GM19351 (cell line): ENCODE results near the gene NUDT8.

ENCODE experiments used
- ATAC-seq: cut with Tn5 transposase; IDR thresholded peaks from one replicate; pipeline ENCODE4 v1.9.1; 2021; ENCODE audit warnings: mild to moderate bottlenecking, moderate library complexity; ENCODE audit not compliant: unreplicated experiment

Gene NUDT8, protein sequence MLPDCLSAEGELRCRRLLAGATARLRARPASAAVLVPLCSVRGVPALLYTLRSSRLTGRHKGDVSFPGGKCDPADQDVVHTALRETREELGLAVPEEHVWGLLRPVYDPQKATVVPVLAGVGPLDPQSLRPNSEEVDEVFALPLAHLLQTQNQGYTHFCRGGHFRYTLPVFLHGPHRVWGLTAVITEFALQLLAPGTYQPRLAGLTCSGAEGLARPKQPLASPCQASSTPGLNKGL

DNA sequence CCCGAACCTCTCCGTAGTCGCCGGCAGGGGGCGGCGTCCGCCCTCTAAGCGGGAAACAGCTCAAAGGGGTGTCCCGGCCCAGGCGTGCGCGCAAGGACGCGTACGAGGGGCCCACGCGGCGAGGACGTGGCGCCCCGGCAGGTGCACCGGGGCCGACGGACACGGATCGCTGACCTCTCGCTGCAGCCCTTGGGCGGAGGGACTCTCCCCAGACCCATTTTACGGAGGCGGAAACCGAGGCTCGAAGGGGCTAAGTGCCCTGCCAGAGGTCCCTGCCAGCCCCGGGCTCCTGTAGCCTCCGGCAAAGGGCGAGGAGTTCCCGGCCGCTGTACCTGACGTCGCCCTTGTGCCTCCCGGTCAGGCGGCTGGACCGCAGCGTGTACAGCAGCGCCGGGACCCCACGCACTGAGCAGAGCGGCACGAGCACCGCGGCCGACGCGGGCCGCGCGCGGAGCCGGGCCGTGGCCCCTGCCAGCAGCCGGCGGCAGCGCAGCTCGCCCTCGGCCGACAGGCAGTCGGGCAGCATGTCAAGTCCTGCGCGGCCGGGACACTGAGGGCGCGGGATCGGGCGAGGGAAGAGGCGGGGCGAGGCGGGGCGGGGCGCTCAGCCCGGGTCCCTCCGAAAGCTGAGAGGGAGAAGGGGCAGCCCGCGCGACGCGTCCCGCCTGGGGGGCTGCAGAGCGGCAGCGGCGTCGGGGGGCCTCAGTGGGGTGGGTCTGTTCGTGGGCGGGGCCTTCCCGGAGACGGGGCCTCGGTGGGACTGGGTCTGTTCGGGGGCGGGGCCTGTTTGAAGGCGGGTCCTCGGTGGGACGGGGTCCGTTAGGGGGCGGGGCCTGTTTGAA is at the start of gene NUDT8:
Gene NUDT8, minus strand, starts transcription at position 552 of the 842 bp plus-strand sequence. Its CDS starts 26 bp downstream, at position 526.
- peak; percentile 55 for ATAC-seq

DNA sequence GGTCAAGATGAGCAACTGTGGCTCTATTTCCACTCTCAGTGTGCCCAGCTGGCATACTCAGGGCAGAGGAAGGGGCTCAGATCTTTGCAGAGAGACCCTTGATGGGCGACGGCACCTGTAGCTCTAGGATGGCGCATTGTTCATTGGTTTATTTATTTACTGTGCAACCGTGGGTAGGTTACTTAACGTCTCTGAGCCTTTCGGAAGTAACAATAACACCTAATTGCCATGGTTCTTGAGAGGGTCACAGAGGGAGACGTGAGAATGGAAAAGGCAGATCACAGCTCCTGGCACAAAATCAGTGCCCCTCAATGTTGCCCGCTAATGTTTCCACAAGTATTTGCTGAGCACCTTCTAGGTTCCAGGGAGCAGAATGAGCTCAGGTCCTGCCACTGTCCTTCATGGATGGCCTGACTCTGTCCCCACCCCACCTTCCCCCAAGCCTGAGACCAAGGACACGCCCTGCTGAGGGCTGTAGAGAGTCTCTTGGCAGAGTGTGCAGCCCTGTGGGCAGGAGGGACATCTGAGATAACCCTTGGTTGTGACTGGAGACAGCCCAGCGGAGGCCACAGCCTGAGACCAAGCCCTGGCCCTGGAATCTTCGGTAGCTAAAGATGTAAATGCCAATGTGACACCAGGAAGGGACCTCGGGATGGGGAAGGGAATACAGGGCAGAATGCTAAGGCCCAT is 45.5 kb upstream of the NUDT8 start:
- no peak for ATAC-seq

DNA sequence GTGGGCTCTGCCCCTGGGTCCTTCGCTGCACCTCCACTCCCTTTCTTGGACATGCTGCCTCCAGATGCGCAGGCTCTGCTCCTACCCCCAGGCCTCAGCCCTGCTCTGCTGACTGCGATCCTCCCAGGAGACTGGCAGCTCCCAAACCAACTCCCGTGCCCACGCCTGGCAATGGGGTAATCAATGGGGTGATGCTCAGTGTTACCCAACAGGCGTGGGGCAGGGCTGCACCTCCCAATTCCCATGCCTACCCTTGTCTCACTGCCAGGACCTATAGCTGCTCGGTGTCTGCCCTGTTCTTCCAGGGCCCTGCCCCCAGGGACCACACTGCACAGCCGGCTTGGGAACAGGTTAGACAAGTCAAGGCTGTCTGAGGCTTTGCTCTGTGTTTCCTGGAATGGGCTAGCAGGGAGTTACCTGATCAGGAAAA is 44.7 kb upstream of the NUDT8 start, which contains the start of gene ALDH3B2:
Gene ALDH3B2, minus strand, starts transcription at position 182 of the 430 bp plus-strand sequence. CDS start 7,688 bp downstream, outside the sequence.
- no peak for ATAC-seq

DNA sequence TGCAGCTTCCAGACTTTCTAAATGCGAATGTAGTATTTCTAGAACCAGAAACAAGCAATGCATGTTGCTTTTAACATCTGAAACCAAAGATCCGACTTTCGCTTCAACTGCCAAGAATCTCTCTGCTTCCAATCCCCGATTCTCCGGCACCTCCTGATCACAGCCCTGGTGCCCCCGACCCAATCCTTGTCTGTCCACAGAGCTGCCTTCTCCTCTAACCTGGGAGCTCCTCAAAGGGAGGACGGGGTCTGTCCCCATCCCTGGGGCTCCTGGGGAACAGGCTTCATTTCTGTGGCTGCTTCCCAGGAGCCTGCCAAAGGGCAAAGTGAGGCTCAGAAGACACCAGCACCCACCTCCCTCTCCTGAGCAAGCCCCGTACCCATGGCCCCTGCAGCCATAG is 44.2 kb upstream of the NUDT8 start:
- ATAC-seq, result no peak

DNA sequence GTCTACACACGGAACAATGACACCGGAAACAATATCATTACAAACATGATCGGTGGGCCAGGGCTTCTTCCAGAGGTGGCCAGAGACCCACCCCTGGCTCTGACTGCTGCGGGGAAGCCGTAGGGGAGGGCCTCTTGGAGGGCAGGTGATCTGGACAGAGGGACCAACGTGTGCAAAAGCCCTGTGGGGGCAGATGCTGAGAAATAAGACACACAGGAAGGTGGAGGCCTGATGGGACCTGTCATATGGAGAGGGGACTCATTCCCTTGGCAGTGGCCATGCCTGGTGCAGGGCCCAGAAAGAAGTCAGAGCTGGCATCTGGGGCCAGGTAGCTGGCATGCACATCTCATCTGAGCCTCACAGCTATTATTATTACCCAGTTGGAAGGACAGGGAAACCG is 43.6 kb upstream of the NUDT8 start:
- no peak for ATAC-seq

DNA sequence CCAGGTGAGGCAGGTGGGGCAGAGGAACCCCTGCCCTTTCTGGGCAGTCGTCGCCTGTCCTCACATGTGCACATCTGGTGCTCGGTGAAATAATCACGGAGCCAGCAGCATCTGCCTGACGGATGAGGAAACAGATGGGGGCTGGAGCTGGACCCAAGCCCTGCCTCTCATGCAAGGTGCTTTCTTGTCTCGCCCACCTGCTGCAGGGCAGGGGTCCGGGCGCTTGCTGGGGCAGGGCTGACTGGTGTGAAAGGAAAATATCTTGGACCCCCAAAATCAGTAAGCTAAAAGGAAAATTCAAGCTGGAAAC is 41.4 kb upstream of the NUDT8 start:
- no peak for ATAC-seq

DNA sequence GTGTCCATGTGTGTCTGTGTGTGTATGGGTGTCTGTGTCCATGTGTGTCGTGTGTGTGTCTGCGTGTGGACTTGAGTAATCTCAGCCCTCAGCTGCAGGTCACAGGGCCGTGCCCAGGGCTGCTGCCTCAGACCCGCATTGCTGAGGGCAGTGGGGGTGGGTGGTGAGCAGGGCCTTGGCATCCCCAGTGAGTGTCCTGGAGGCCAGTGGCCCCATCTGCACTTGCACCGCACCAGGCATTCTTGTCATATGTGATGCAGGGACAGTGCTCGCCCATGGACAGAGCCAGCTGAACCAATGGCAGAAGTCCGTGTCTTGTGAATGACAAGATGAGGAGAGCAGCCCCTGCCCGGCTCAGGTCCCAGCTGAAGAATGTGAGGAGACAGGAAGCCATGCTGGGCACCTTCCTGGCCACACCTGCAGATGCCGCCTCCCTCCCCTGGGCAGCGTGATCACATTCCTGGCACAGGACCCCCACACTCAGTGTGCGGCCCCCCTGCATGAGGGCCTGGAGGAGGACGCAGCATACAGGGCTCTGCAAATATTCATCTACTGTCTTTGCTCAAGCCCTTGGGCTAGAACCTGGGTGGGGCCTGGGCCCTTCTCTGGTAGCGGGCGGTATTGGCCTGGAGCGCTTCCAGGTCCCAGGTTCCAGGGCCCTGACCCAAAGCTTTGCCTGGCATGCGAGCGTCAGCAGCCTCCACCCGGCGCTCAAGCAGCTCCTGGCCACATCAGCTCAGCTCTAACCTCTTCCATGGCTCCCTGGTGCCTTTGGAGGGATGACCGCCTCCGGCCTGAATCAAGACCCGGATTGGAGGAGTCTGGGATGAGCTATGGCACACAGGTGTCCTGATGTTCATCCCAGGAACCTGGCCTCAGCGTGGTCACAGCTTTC is 40.8 kb upstream of the NUDT8 start:
- ATAC-seq, result no peak

DNA sequence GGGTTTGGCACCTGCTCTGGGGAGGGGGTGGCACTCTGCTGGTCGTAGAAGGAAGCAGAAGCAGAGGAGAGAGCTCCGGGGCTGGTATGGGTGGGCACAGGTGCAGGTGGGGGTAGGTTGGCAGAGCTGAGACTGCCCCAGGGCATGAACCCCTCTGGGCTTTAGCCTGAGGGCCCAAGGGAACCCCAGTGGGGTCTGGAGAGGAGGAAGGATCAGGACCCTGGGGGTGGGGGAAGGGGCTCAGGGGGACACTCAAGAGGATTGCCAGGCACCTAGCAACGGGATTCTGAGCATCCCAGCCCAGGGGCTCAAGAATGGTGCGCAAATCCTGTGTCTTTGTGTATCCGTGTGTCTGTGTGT is 38.4 kb upstream of the NUDT8 start:
- ATAC-seq, result no peak

DNA sequence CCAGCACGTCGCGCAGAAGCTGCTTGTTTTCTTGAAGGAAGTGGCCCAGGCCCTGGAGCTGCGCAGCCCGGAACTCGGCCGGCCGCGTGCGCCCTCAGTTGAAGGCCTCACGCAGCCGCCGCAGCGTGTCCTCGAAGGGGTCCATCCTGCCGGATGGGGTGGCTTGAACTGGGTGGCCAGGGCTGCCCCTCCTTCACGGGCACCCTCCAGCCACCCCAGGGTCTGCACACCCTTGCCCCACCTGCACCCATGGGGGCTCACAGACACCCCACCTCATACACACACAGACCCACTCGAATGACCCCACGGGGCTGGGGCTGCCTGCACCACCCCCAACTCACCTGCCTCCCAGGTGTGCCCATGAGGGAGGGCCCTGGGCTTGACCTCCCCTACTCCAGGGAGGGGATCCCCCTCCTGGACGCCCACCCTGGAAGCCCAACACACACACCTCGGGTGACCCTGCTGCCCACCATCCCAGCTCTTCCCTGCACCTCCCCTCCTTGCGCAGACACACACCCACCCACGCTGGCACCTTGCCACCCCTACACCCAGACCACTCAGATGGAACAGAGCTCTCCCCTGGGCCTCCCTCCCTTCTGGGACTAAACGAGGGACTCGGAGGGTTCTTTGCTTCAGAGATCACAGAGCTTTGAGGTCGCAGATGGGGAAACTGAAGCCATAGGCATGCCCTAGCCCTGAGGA is 37.9 kb upstream of the NUDT8 start:
- no peak for ATAC-seq

DNA sequence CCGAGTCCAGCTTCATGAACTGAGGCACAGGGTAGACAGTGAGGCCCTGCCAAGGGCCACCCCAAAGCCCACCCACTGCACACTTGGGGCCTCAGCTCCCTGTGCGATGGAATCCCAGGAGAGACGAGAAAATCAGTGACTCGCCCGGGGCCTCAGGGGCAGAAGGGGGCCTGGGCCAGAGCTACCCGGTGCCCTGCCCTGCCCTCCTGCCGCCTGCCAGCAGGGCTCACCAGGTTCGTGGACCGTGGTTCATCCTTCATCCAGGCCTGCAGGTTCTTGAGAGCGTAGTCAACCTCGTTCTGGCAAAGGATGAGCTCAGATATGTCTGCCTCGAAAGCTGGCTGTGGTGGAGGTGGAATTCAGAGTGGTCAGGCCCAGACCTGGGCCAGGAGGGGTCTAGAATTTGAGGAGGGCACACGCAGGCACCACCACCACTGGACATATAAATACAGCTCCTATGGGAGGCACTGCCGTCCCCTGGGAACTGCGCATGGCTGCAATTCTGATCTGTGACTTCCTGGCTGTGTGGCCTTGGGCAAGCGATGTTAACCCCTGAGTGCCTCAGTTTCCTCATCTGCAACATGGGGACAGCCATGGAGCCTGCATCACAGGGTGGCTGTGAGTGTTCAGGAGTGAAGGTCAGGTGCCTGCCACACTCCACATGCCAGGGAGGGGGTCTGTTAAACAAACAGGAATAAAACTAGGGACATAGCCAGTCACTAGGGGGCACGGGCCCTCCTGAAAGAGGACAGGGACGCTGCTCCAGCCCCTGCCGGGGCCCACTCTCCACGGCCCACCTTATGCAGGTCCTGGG is 37.1 kb upstream of the NUDT8 start:
- no peak for ATAC-seq

DNA sequence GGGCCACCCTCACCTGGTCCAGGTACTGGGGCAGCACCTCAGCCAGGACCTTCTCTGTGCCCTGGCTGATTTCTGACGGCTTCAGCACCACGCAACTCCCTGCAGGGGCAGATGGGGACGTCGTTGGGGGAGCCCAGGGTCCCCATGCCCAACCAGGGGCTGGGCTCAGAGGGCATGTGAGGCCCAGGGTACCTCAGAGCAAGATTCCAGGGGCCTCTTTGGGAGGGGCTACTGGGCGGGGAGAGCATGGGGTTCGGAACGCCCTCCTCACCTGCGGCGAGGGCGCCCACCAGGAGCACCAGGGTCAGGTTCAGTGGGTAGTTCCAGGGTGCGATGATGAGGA is 36.5 kb upstream of the NUDT8 start:
- ATAC-seq, result no peak

DNA sequence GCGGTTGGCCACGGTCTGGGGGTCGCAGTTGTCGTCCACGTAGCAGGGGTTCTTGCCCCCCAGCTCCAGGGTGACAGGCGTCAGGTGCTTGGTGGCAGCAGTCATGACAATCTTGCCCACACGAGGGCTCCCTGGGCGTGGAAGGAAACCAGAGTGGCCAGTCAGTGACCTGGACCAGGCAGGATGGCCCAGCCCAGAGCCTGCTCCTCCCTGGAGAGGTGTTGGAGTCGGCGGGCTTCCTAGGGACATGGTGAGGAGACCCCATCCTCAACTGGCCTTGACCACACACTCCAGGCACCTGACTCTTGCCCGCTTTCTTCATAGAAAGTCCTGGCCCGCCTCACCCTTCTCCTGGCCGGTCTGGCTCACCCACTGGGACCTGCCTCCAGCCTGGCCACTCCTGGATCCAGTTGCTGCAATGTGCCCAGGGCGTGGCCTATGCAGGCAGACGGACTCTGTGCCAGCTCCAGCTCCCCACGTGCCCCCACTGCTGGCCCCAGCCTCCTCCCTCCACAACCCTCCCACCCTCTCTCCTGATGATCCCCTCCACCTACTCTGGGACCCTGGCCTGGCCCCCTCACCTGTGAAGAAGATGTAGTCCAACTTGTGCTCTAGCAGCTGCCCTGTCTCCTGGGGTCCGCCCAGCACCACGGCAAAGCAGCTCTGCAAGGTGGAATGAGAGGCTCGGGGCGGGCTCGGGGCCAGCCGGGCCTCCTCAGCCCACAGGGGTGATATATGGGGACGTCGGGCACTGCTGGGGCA is 36.0 kb upstream of the NUDT8 start:
- no peak for ATAC-seq

DNA sequence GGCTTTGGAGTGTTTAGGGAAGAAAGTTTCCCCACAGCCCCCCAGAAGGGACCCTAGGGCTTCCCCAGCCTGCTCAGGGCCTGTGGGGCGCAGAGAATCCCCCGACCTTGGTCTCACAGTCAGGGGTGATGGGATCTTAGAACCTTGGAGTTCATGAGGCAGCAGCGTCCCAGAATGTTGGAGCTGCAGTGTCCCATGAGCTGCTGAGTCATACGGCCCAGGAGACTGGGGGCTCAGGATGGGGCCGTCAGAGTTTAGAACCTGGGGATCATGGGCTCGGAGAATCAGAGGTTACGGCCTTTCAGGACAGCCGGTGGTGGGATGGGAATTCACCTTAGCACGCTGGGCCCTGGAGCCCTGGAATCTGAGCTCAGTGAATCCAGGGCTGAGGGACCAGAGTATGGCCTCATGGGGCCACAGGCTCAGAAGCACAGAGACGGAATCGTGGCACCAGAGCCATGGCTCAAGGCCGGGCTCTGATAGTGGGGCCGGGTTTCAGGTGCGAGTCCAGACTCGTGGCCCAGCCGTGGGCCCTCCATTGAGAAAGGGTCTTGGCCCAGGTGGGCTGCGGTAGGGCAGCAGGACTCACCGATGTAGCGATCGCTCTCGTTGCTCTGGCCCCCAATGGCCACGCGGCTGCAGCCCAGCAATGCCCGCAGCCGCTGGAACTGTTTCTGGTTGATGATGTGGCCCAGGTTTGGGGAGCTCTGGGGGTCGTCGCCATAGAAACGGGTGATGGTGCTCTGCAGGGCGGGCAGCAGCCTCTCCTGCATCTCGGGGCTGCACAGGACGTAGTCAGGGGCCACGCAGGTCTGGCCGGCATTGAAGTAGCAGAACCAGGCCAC is 35.2 kb upstream of the NUDT8 start:
- ATAC-seq, result no peak

DNA sequence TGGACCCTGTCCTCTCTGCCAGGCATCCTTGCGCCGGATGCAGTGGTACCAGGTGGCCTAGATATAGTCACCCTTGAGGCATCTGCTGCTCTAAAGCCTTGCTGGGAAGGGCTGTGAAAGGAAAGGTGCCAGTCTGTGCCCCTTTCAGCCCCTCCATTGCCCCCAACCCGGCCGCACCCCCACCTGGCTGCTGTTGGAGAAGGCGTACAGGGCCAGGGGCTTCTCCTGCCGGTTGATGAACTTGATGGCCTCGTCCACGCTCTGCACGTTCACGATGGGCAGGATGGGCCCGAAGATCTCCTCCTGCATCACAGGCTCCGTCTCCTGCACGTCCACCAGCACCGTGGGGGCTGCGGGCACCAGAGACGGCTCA is 34.5 kb upstream of the NUDT8 start:
- no peak for ATAC-seq

DNA sequence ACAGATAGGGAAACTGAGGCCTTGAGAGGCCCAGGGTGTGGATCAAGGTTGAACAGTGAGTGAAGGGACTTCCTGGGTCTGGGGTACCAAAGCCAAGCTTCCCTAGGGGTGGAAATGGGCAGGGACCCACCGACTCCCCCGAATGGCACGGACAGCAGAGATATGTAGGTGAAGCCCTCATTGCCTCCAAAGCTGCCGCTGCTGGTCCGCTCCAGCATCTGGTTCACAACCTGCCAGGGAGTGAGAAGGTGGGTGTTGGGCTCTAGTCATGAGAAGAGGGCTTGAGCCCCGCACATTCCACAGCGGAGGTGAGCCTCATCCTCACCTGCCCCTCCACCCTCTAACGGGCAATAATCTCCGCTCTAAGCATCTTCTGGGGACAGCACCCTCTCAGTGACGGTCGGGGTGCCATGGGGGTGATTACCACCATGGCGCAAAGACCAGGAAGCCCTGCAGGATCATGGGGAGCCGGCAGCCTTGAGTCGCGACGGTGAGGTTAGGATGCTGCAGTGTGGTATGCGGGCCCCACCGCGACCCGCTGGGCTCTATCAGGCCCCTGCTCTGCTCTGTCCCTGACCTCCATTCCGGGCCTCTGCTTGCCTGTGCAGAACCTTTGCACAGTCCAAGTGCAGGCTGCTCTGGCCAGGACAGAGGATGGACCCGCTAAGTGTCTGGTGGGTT is 33.9 kb upstream of the NUDT8 start:
- no peak for ATAC-seq

DNA sequence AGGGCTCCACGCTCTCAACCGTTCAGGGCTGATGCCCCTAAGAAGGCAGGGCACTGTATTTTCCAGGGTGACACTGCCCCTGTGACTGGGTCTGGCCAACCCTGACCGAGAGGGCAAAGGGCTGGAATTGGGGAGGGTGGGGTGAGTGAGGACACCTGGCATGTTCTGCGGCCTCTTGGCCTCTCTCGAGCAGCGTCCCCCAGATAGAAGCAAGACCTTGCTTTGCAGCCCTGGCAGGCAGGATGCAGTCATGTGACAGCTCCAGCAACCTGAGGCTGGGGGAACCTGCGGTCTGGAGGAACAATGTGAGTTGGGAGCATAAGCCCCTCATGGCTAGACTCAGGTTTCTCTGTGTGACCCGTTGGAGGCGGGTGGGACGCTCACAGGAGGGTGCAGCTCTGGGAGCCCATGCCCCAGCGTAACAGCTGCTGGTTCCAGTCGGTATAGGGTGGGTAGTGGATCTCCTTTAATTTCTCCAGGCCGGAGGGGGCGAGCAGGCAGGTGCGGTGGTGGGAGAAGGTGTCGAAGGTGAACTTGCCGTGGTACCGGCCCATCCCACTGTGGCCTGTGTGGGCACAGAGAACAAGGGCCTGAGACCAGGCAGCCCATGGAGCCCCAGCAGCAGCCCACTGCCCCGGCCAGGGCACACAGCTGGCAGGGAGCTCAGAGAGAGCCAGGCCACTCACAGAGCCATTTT is 33.2 kb upstream of the NUDT8 start:
- ATAC-seq, result no peak
